Psoas muscle (tissue), 8 donors: Measurements from ENCODE around the gene RNPS1. TPM values are rescaled to one million over a fixed set of nuclear protein-coding genes. Genes with fewer than 3 reads are reported as not detected.

ENCODE experiments used
- ATAC-seq, 4 donors: fragments of 200-7000 bp; cut with Tn5 transposase; one replicate each; pipeline ENCODE4 v1.9.1; 2020; ENCODE audit warnings: moderate library complexity in 3 of 4, mild to moderate bottlenecking in 2 of 4
- DNase-seq, 2 donors: peaks; one replicate each; pipeline ENCODE4 v3.0.0-alpha.2; 2020
- H3K27ac ChIP-seq: fragments of 200-600 bp; one replicate; pipeline ENCODE4 v1.8.0; 2022
- H3K27me3 ChIP-seq, 3 donors: fragments of 200-600 bp in 1 of 3; one replicate each; pipeline versions ENCODE4 v1.6.1 to v1.8.0; 2013 to 2022; ENCODE audit warnings: low read length in 2 of 3, mild to moderate bottlenecking in 2 of 3, moderate library complexity in 1 of 3; ENCODE audit not compliant: insufficient read depth in 3 of 3
- H3K36me3 ChIP-seq, 2 donors: fragments of 200-600 bp in 1 of 2; one replicate each; pipeline versions ENCODE4 v1.6.1 to v1.8.0; 2013 to 2022; ENCODE audit warnings: low read depth in 1 of 2, mild to moderate bottlenecking in 1 of 2, moderate library complexity in 1 of 2; ENCODE audit not compliant: insufficient read depth in 1 of 2
- H3K4me1 ChIP-seq: fragments of 200-600 bp; one replicate; pipeline ENCODE4 v1.8.0; 2022
- H3K4me3 ChIP-seq: fragments of 200-600 bp; one replicate; pipeline ENCODE4 v1.8.0; 2022; ENCODE audit warnings: mild to moderate bottlenecking
- H3K9me3 ChIP-seq: fragments of 200-600 bp; one replicate; pipeline ENCODE4 v1.8.0; 2022
- WGBS, 3 donors: extraction: QIAGEN DNeasy Blood & Tissue Kit; methylation state at CpG; one replicate each; pipeline versions ENCODE4 v1.1.6 to v1.1.7; 2013; 5-methylcytosine and 5-hydroxymethylcytosine counted together
- intact Hi-C, 2 donors: fragments of 100-400 bp; cut with DNase I; formaldehyde crosslinking; loops; one replicate each; pipeline versions ENCODE4 v1.11.0 to v1.14.2; 2022
- polyA plus RNA-seq, 3 donors: library from polyadenylated mRNA; stranded (reverse); fragments of 200-250 nt; gene quantifications; one replicate each; pipeline ENCODE4 v1.2.3, GENCODE V29; 2013
- total RNA-seq, 4 donors: library from RNA; stranded (reverse); fragmentation: NEBNext Ultra II Directional in 2 of 4; extraction: Animal tissue kit (Norgen Biotek cat#: 25700) in 2 of 4; gene quantifications; one replicate each; pipeline versions ENCODE4 v1.2.1 to v1.2.4, GENCODE V29; 2021 to 2023
- TF ChIP-seq, protein P1 (sequence below): fragments of 200-600 bp; IDR thresholded peaks from one replicate; pipeline ENCODE4 v1.8.0; 2022; ENCODE audit warnings: antibody characterized with exemption
- donor health status: healthy with polysubstance abuse.
- donor health status: DM: no; HTN: no; CAD: no; lungs with moderate emphysema.
- donor health status: Bipolar disorder and iron deficiency.
- donor health status: healthy.
- donor health status: DM: yes; HTN: yes; CAD: no.
- donor health status: DM: no; HTN: no; CAD: no.
- donor health status: DM: no; HTN: no; CAD: no.
- donor health status: DM: yes; HTN: yes; CAD: no.

The RNPS1 gene
- total and polyA plus RNA-seq, 7 donors: 165 to 441 (median 193) TPM

DNA sequence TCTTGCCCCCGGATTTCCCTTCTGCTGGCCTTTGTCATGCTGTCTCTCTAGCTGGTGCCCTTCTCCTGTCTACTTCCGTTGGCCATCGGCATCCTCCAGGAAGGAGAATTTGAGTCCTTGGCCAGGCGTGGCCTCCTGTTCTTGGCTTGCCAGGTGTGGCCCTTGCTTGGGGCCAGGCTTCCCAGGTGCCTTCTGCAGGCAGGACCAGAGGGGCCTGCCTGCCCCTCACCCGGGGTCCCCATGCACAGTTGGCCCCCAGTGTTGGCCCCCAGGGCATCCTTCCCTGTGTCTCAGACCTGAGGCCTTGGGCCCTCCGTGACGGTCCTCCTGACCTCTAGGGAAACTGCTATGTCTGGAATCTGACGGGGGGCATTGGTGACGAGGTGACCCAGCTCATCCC lies 60.1 kb downstream of the RNPS1 start:
- Histone ChIP-seq H3K4me1 (peaks cover 49% of the 10 kb centered on the region), H3K4me3 (no peak overlapping the region), H3K36me3 (peaks cover 0 to 38% of the 10 kb centered on the region in 2 donors), H3K27me3 (no peaks in the 10 kb centered on the region), H3K27ac (peak overlapping the region; percentile 16), H3K9me3 (no peaks in the 10 kb centered on the region)
- intact Hi-C loops: loop anchor here in 1 of 2 donors (5.0 kb wide), 1 partner anchor 51 kb away; the partner anchor contains the start of gene TRAF7
- no peak for DNase-seq
- TF ChIP-seq, protein P1, sequence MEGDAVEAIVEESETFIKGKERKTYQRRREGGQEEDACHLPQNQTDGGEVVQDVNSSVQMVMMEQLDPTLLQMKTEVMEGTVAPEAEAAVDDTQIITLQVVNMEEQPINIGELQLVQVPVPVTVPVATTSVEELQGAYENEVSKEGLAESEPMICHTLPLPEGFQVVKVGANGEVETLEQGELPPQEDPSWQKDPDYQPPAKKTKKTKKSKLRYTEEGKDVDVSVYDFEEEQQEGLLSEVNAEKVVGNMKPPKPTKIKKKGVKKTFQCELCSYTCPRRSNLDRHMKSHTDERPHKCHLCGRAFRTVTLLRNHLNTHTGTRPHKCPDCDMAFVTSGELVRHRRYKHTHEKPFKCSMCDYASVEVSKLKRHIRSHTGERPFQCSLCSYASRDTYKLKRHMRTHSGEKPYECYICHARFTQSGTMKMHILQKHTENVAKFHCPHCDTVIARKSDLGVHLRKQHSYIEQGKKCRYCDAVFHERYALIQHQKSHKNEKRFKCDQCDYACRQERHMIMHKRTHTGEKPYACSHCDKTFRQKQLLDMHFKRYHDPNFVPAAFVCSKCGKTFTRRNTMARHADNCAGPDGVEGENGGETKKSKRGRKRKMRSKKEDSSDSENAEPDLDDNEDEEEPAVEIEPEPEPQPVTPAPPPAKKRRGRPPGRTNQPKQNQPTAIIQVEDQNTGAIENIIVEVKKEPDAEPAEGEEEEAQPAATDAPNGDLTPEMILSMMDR: no peak
- WGBS, 3 donors: 78 to 89% (median 86%) methylated on average over 9 of the region's 9 CpGs
- ATAC-seq: no peak

DNA sequence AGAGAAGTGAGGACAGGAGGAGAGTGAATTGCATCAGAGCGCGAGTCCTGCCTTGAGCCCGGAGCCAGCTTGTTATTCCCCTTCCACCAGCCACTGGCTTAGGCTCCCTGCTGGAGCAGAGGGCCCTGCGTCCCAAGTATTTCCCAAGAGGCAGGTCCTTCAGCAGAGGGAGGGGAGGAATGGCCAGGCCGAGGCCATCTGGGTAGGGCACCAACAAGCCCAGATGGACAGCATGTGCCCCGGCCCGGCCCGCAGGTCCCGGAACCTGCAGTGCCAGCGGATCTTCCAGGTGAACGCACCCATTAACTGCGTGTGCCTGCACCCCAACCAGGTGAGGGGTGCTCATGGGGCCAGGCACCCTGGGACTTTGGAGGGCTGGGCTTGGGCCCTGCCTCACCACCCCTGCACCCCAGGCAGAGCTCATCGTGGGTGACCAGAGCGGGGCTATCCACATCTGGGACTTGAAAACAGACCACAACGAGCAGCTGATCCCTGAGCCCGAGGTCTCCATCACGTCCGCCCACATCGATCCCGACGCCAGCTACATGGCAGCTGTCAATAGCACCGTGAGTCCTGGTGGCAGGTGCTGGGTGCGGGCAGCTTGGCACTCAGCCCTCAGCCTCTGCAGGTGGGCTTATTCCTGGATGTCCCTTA lies 61.0 kb downstream of the RNPS1 start:
- WGBS, 3 donors: 75 to 87% (median 82%) methylated on average over 22 to 23 of the region's 23 CpGs

DNA sequence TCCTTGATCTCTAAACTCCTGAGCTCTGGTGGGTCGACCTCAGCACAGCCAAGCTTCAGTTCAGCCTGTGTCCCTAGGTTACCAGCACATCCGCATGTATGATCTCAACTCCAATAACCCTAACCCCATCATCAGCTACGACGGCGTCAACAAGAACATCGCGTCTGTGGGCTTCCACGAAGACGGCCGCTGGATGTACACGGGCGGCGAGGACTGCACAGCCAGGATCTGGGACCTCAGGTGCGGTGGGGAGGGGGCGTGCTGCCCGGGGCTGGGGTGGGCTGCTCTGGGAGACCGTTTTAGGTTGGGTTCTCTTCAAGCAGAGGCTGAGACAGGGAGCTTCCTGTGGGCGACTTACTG lies 61.5 kb downstream of the RNPS1 start:
- Histone ChIP-seq H3K27ac (peak overlapping the region; percentile 95), H3K36me3 (peaks cover 0 to 38% of the 10 kb centered on the region in 2 donors), H3K4me1 (peaks cover 34% of the 10 kb centered on the region), H3K27me3 (no peaks in the 10 kb centered on the region), H3K4me3 (peak overlapping the region; percentile 81), H3K9me3 (no peaks in the 10 kb centered on the region)
- DNase-seq (no peak), ATAC-seq (no peak)
- TF ChIP-seq, protein P1: no peak
- 69 to 85% (median 75%) methylated on average over 18 of the region's 18 CpGs for WGBS, 3 donors
- intact Hi-C loops: loop anchor here in 1 of 2 donors (5.0 kb wide), 1 partner anchor 49 kb away; the partner anchor contains the start of gene TRAF7

More for the DNA sequence above, 61.0 kb downstream of the RNPS1 start:
- Histone ChIP-seq H3K9me3 (no peaks in the 10 kb centered on the region), H3K4me1 (peaks cover 39% of the 10 kb centered on the region), H3K4me3 (peak overlapping the region; percentile 81), H3K27me3 (no peaks in the 10 kb centered on the region), H3K36me3 (peaks cover 0 to 38% of the 10 kb centered on the region in 2 donors), H3K27ac (peak overlapping the region; percentile 95)
- TF ChIP-seq, protein P1: no peak
- ATAC-seq (no peak), DNase-seq (no peak)
- intact Hi-C loops: loop anchor here in 1 of 2 donors (5.0 kb wide), 1 partner anchor 50 kb away; the partner anchor contains the start of gene TRAF7

DNA sequence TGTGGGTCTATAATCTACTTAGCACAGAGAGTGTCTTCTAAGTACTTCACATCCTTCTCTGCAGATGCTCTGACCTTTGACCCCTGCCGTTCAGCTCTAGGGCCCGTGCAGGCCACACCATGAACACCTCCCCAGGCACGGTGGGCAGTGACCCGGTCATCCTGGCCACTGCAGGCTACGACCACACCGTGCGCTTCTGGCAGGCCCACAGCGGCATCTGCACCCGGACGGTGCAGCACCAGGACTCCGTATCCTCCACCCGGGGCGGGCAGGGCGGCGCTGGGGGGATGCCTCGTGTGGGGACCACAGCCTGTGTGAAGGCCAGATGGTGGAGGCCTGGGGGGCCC lies 62.0 kb downstream of the RNPS1 start:
- TF ChIP-seq, protein P1: no peak
- WGBS, 3 donors: 5 to 13% (median 10%) methylated on average over 14 to 16 of the region's 16 CpGs
- Histone ChIP-seq H3K36me3 (peaks cover 0 to 38% of the 10 kb centered on the region in 2 donors), H3K4me3 (peak overlapping the region; percentile 81), H3K4me1 (peaks cover 29% of the 10 kb centered on the region), H3K9me3 (no peaks in the 10 kb centered on the region), H3K27ac (peak overlapping the region; percentile 95), H3K27me3 (no peaks in the 10 kb centered on the region)
- peak; percentile 2 to 19 (median 14) for ATAC-seq
- peak in 1 of 2 donors; percentile 72 for DNase-seq
- intact Hi-C loops: loop anchor here in 1 of 2 donors (5.0 kb wide), 1 partner anchor 49 kb away; the partner anchor contains the start of gene TRAF7
